Cerebellar cortex (tissue), 1 donor: ENCODE measurements around the gene PGAP3.

Experiments used
- DNase-seq: peaks from one replicate; pipeline ENCODE4 v3.0.0-alpha.2; 2015; ENCODE audit warnings: low spot score

PGAP3 gene

GRCh38 chr17:39636927-39637736, 50.7 kb downstream of the PGAP3 start, which contains the start of gene STARD3:
STARD3 (plus strand) TSS chr17:39637144; CDS start chr17:39653532, 16,388 bp downstream.
- peak; percentile 88 for DNase-seq

- DNase-seq, result no peak
Observed at GRCh38 chr17:39636587-39636926, 51.3 kb downstream of the PGAP3 start.

GRCh38 chr17:39635614-39636176, 52.2 kb downstream of the PGAP3 start:
- no peak for DNase-seq

GRCh38 chr17:39634384-39634871, 53.4 kb downstream of the PGAP3 start:
- peak; percentile 75 for DNase-seq

GRCh38 chr17:39633570-39634183, 54.2 kb downstream of the PGAP3 start:
- DNase-seq, result no peak

- no peak for DNase-seq
Observed at GRCh38 chr17:39632153-39632941, 55.5 kb downstream of the PGAP3 start.

- no peak for DNase-seq
Observed at GRCh38 chr17:39631403-39631802, 56.5 kb downstream of the PGAP3 start.

GRCh38 chr17:39629898-39630297, 58.0 kb downstream of the PGAP3 start:
- DNase-seq, result no peak

GRCh38 chr17:39629494-39629880, 58.4 kb downstream of the PGAP3 start:
- DNase-seq, result no peak

GRCh38 chr17:39628655-39629493, 59.0 kb downstream of the PGAP3 start:
- DNase-seq, result no peak

GRCh38 chr17:39627712-39628516, 59.9 kb downstream of the PGAP3 start:
- DNase-seq, result no peak

GRCh38 chr17:39627047-39627711, 60.7 kb downstream of the PGAP3 start:
- no peak for DNase-seq

GRCh38 chr17:39626171-39627046, 61.4 kb downstream of the PGAP3 start, which contains the start of gene PPP1R1B:
PPP1R1B (plus strand) TSS chr17:39626952; CDS start chr17:39627393, 441 bp downstream.
- no peak for DNase-seq

GRCh38 chr17:39625198-39625785, 62.6 kb downstream of the PGAP3 start:
- DNase-seq, result no peak

- no peak for DNase-seq
Observed at GRCh38 chr17:39624313-39624712, 63.5 kb downstream of the PGAP3 start.

- peak; percentile 84 for DNase-seq
Observed at GRCh38 chr17:39623356-39623950, 64.4 kb downstream of the PGAP3 start.

- DNase-seq, result no peak
Observed at GRCh38 chr17:39622380-39623006, 65.4 kb downstream of the PGAP3 start.
